BJ (cell line): ENCODE data around the gene LECT2. TPM values are rescaled to one million over a fixed set of nuclear protein-coding genes. Genes with fewer than 3 reads are reported as not detected.

Experiments used
- CTCF ChIA-PET: fragments of 350-600 bp; formaldehyde crosslinking; extraction: SDS; loops from one replicate; lab custom pipeline; 2021; ENCODE audit warnings: antibody characterized with exemption, inconsistent platforms; lab: Yijun Ruan, JAX
- POLR2A ChIA-PET: fragments of 300-600 bp; sonication (Branson Sonifier 250); formaldehyde crosslinking; extraction: SDS; loops from one replicate; lab custom pipeline; 2021; ENCODE audit warnings: antibody characterized with exemption; lab: Charles Lee
- DNase-seq: peaks from one replicate; pipeline ENCODE4 v3.0.0-alpha.2; 2011; ENCODE audit warnings: low read depth
- H3K27me3 ChIP-seq: 2 replicates; pipeline ENCODE4 v1.6.0; 2011; ENCODE audit warnings: low read length; ENCODE audit not compliant: control insufficient read depth, insufficient read depth
- H3K36me3 ChIP-seq: 2 replicates; pipeline ENCODE4 v1.5.1; 2011; ENCODE audit warnings: low read length; ENCODE audit not compliant: control insufficient read depth, insufficient read depth
- H3K4me3 ChIP-seq: 2 replicates; pipeline ENCODE4 v1.5.1; 2011; ENCODE audit warnings: low read depth, mild to moderate bottlenecking, control low read depth, low read length
- polyA minus RNA-seq: library from RNA; depleted of rRNA, polyadenylated mRNA; stranded (reverse); fragments of >200 nt; gene quantifications from 2 replicates; pipeline ENCODE4 v1.2.3, GENCODE V29; 2011; rRNA and poly(A)+ RNA removed
- polyA plus RNA-seq: library from polyadenylated mRNA; depleted of rRNA; stranded (reverse); fragments of >200 nt; gene quantifications from 2 replicates; pipeline ENCODE4 v1.2.3, GENCODE V29; 2011; rRNA removed
- TF ChIP-seq, protein P1 (sequence below): IDR thresholded peaks from 2 replicates; pipeline ENCODE4 v1.5.1; 2011; ENCODE audit warnings: low read depth, mild to moderate bottlenecking, control low read depth, inconsistent platforms, low read length, moderate library complexity; ENCODE audit not compliant: insufficient read depth

LECT2 gene
- polyA plus RNA-seq (0.10 TPM in 1 of 2 replicates, not detected in the other), polyA minus RNA-seq (not detected in 2 replicates)

DNA sequence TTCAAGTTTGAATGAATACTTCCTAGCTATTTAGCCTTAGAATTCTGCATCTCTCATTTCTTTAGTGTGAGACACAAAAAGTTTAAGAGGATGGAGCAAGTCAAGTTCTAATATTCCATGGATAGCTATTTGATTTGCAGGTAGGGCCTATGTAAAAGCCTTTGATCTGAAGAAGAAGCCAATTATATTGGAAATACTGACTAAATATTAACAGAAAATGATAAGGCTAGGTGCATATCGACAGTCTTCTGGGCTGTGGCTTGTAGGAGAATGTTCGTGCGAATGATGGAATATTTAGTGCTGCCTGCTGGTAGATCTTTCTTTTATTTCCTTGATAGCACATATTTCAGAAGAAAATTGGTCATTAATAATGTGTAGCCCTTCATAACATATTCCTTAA is at the start of gene LECT2:
Gene LECT2 (minus strand): TSS at position 85 of the 400 bp plus-strand sequence. CDS start 150 bp downstream, outside the sequence.
- no peak for DNase-seq
- no peak within 1 kb of the TSS for H3K4me3 ChIP-seq
- CTCF ChIA-PET = no interaction called here
- no peaks in the 10 kb centered on the region for H3K27me3 ChIP-seq
- TF ChIP-seq, protein P1, sequence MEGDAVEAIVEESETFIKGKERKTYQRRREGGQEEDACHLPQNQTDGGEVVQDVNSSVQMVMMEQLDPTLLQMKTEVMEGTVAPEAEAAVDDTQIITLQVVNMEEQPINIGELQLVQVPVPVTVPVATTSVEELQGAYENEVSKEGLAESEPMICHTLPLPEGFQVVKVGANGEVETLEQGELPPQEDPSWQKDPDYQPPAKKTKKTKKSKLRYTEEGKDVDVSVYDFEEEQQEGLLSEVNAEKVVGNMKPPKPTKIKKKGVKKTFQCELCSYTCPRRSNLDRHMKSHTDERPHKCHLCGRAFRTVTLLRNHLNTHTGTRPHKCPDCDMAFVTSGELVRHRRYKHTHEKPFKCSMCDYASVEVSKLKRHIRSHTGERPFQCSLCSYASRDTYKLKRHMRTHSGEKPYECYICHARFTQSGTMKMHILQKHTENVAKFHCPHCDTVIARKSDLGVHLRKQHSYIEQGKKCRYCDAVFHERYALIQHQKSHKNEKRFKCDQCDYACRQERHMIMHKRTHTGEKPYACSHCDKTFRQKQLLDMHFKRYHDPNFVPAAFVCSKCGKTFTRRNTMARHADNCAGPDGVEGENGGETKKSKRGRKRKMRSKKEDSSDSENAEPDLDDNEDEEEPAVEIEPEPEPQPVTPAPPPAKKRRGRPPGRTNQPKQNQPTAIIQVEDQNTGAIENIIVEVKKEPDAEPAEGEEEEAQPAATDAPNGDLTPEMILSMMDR = no peak
- POLR2A ChIA-PET = no interaction called here
- no peaks in the 10 kb centered on the region for H3K36me3 ChIP-seq

DNA sequence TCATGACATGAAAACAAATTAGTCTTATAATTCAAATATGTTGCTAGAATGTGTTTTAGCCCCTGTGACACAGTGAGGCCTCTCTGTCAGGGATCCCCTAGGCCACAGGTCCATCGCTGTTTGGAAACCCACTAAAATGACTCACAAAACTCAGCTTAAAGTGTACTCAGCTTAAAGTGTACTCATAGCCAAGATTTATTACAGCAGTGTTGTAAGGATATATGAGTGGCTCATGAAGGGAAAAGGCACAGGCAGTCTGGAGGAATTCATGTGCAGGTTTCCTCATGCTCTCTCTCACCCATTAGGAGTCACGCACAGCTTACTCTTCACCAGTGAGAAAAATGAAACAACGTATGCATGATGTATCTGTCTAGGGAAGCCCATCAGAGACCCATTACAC is 49.7 kb upstream of the LECT2 start:
- Histone ChIP-seq H3K4me3 (no peak overlapping the region), H3K27me3 (no peaks in the 10 kb centered on the region), H3K36me3 (no peaks in the 10 kb centered on the region)
- TF ChIP-seq, protein P1 = no peak
- CTCF ChIA-PET = interaction anchor here (0.9 to 1.3 kb wide), 3 partner anchors 10 to 54 kb away, joined by 3 to 5 read pairs (median 3); no protein-coding TSS in a partner anchor
- POLR2A ChIA-PET = no interaction called here
- peak; percentile 43 for DNase-seq

DNA sequence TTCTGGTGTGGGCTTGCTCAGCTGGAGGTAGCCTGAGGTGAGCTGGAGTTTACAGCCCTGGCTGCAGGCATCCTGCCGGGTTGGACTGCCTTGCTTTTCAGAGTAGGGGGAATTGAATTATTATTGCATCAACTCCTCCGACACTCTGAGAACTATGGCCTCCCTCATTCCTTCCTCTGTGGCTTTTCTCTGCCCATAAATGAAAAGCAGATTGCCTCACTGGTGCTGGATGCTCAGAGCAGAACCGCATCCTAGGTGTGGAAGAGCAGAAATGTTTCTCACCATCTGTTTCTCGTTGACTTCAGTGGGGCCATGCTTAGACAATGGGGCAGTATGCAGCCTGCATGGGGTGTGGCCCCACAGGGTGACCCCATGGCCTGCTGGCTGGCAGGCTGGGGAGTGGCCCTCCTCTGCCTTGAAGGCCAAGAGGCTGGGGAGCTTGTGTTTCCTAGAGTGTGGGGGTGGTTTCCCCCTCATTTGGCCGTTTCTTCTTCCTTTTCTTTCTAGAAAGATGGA is 46.7 kb upstream of the LECT2 start:
- Histone ChIP-seq H3K36me3 (no peaks in the 10 kb centered on the region), H3K27me3 (no peaks in the 10 kb centered on the region), H3K4me3 (no peak overlapping the region)
- peak; percentile 94 for DNase-seq
- ChIA-PET POLR2A (no interaction called here), CTCF (interaction anchor here (0.6 to 1.1 kb wide), 3 partner anchors 10 to 54 kb away, joined by 3 to 4 read pairs (median 3); no protein-coding TSS in a partner anchor)
- TF ChIP-seq, protein P1 = no peak

DNA sequence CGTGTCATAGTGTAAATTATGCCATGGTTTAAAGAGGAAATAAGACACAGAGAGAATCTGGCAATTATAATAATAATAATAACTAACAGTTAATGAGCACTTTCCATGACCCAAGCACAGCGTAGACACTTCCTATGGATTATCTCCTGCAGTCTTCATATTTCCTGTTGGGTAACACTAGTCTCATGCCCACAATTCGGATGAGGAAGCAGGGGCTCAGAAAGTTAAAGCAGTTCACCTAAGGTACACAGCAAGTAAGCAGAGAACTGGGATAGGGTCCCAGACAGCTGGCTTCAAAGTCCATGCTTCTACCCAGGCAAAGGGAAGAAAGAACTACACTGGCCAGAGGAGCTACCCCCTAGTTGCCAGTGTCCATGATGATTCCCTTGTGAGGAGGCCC is 46.1 kb upstream of the LECT2 start:
- H3K27me3 ChIP-seq = no peaks in the 10 kb centered on the region
- ChIA-PET POLR2A (no interaction called here), CTCF (interaction anchor here (1.1 kb wide), 1 partner anchor 41 kb away, joined by 4 read pairs; no protein-coding TSS in a partner anchor)
- H3K36me3 ChIP-seq = no peaks in the 10 kb centered on the region
- no peak for DNase-seq
- no peak overlapping the region for H3K4me3 ChIP-seq
- TF ChIP-seq, protein P1 = no peak

DNA sequence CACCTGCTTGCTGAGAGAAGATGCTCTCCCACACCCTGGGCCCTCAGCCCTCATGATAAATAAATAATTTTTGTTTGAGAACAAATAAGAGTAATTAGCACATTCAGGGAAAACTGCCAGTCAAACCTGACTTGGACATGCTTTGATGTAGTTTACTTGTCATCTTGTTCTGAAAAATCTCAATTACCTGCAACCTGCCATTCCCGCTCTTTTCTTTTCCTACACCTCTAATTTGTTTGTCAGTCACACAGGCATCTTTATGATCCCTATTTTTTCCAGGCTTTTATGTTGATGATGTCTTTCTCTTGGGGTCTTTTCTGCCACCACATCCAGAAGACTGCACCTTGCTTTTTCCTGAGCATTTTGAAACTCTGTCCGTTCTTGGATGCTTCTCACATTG is 45.4 kb upstream of the LECT2 start:
- H3K27me3 ChIP-seq = no peaks in the 10 kb centered on the region
- DNase-seq = no peak
- POLR2A ChIA-PET = no interaction called here
- CTCF ChIA-PET = interaction anchor here (0.6 kb wide), 1 partner anchor 1339 kb away, joined by 3 read pairs; no protein-coding TSS in a partner anchor
- no peaks in the 10 kb centered on the region for H3K36me3 ChIP-seq
- no peak overlapping the region for H3K4me3 ChIP-seq
- TF ChIP-seq, protein P1 = no peak
